SK-N-SH (cell line): ENCODE data around the gene ULBP1. TPM values are rescaled to one million over a fixed set of nuclear protein-coding genes. Genes with fewer than 3 reads are reported as not detected.

Source experiments
- CTCF ChIA-PET: fragments of 300-600, 350-600 bp; formaldehyde crosslinking; extraction: SDS; loops from one replicate; lab custom pipeline; 2021; lab: Yijun Ruan, JAX
- POLR2A ChIA-PET: fragments of 350-600 bp; sonication (Branson Sonifier 250); formaldehyde crosslinking; extraction: SDS; loops from one replicate; lab custom pipeline; 2020; ENCODE audit warnings: antibody characterized with exemption, inconsistent platforms; lab: Yijun Ruan, JAX
- DNase-seq: peaks from one replicate; pipeline ENCODE4 v3.0.0; 2012
- H2AFZ ChIP-seq: fragments of 200-600 bp; sonication (generic); 2 replicates; pipeline ENCODE4 v1.8.1; 2016; ENCODE audit warnings: antibody characterized with exemption, mild to moderate bottlenecking, low read depth
- H3F3A ChIP-seq: fragments of 200-600 bp; sonication (generic); replicated peaks from 2 replicates; pipeline ENCODE3; 2016; ENCODE audit warnings: antibody characterized with exemption, mild to moderate bottlenecking; ENCODE audit not compliant: insufficient read depth
- H3K27ac ChIP-seq, 2 experiments: fragments of 200-500 bp in 1 of 2; fragments of 200-600 bp in 1 of 2; sonication (Bioruptor generic) in 1 of 2; sonication (generic), shearing (Covaris generic) in 1 of 2; 2 replicates each; pipeline versions ENCODE4 v1.5.1 to v1.6.1; 2014 to 2016; ENCODE audit warnings: low read depth in 2 of 2, inconsistent platforms in 1 of 2, low read length in 1 of 2, mild to moderate bottlenecking in 1 of 2, mixed read lengths in 1 of 2
- H3K27me3 ChIP-seq: fragments of 200-600 bp; sonication (generic), shearing (Covaris generic); 2 replicates; pipeline ENCODE4 v1.6.1; 2016; ENCODE audit warnings: mixed run types; ENCODE audit not compliant: insufficient read depth
- H3K36me3 ChIP-seq, 2 experiments: fragments of 200-500 bp in 1 of 2; fragments of 200-600 bp in 1 of 2; sonication (Bioruptor generic) in 1 of 2; sonication (generic) in 1 of 2; replicated peaks in 1 of 2; 2 replicates each; pipeline versions ENCODE3 to v1.5.1; 2014 to 2016; ENCODE audit warnings: low read length in 1 of 2, mild to moderate bottlenecking in 1 of 2; ENCODE audit not compliant: insufficient read depth in 2 of 2, control insufficient read depth in 1 of 2
- H3K4me1 ChIP-seq, 2 experiments: fragments of 200-500 bp in 1 of 2; fragments of 200-600 bp in 1 of 2; sonication (Bioruptor generic) in 1 of 2; sonication (generic), shearing (Covaris generic) in 1 of 2; 2 replicates each; pipeline versions ENCODE4 v1.5.1 to v1.6.1; 2014 to 2016; ENCODE audit warnings: low read depth in 1 of 2, low read length in 1 of 2, mixed run types in 1 of 2; ENCODE audit not compliant: insufficient read depth in 2 of 2, control insufficient read depth in 1 of 2
- H3K4me2 ChIP-seq: fragments of 200-600 bp; sonication (generic), shearing (Covaris generic); 2 replicates; pipeline ENCODE4 v1.6.1; 2017; ENCODE audit warnings: mixed run types
- H3K4me3 ChIP-seq, 2 experiments: fragments of 200-500 bp in 1 of 2; fragments of 200-600 bp in 1 of 2; sonication (Bioruptor generic) in 1 of 2; sonication (generic), shearing (Covaris generic) in 1 of 2; 2 replicates each; pipeline versions ENCODE4 v1.5.1 to v1.8.1; 2014 to 2016; ENCODE audit warnings: low read depth in 2 of 2, inconsistent platforms in 1 of 2, low read length in 1 of 2, mild to moderate bottlenecking in 1 of 2, mixed read lengths in 1 of 2, moderate library complexity in 1 of 2
- H3K79me2 ChIP-seq: fragments of 200-600 bp; sonication (generic); 2 replicates; pipeline ENCODE4 v1.8.1; 2017; ENCODE audit warnings: mild to moderate bottlenecking; ENCODE audit not compliant: insufficient read depth
- H3K9ac ChIP-seq: fragments of 200-600 bp; sonication (generic); 2 replicates; pipeline ENCODE4 v1.6.1; 2017; ENCODE audit warnings: mixed run types
- H3K9me2 ChIP-seq: fragments of 200-600 bp; sonication (generic); 2 replicates; pipeline ENCODE4 v1.6.1; 2017; ENCODE audit warnings: mixed run types
- H3K9me3 ChIP-seq: fragments of 200-600 bp; sonication (generic); 2 replicates; pipeline ENCODE4 v1.6.1; 2017; ENCODE audit warnings: mixed run types, mild to moderate bottlenecking, moderate library complexity
- H4K20me1 ChIP-seq: fragments of 200-600 bp; sonication (generic); 2 replicates; pipeline ENCODE4 v1.6.1; 2017; ENCODE audit warnings: mild to moderate bottlenecking, mixed run types; ENCODE audit not compliant: insufficient read depth
- EP300 ChIP-seq, 2 experiments: IDR thresholded peaks; 2 replicates each; pipeline versions ENCODE4 v1.4.0 to v1.6.1; 2012; ENCODE audit warnings: borderline replicate concordance in 1 of 2, low read depth in 1 of 2, low read length in 1 of 2
- JUND ChIP-seq: IDR thresholded peaks from 2 replicates; pipeline ENCODE4 v1.4.0; 2012
- MEF2A ChIP-seq: IDR thresholded peaks from 2 replicates; pipeline ENCODE4 v1.4.0; 2012; ENCODE audit warnings: low read depth, borderline replicate concordance
- MXI1 ChIP-seq: IDR thresholded peaks from 2 replicates; pipeline ENCODE4 v1.6.1; 2012; ENCODE audit warnings: mild to moderate bottlenecking, low read depth, low read length, improper control_type of control experiment
- POLR2AphosphoS5 ChIP-seq: IDR thresholded peaks from 2 replicates; pipeline ENCODE4 v1.6.1; 2012; ENCODE audit warnings: low read depth, low read length
- REST ChIP-seq: IDR thresholded peaks from 2 replicates; pipeline ENCODE4 v1.6.1; 2012; ENCODE audit warnings: mild to moderate bottlenecking, low read depth, low read length, moderate library complexity
- SMC3 ChIP-seq: IDR thresholded peaks from 2 replicates; pipeline ENCODE4 v1.6.1; 2012; ENCODE audit warnings: low read depth, low read length, improper control_type of control experiment
- USF1 ChIP-seq: IDR thresholded peaks from 2 replicates; pipeline ENCODE4 v1.4.0; 2012; ENCODE audit warnings: low read depth, borderline replicate concordance
- USF2 ChIP-seq: fragments of 150-350 bp; IDR thresholded peaks from 2 replicates; pipeline ENCODE4 v1.6.1; 2017; ENCODE audit warnings: antibody characterized with exemption, low read length, low read depth, borderline replicate concordance
- WGBS: methylation state at CpG from one replicate; pipeline ENCODE4 v1.1.6; 2017; ENCODE audit warnings: low lambda C conversion rate; 5-methylcytosine and 5-hydroxymethylcytosine counted together
- polyA plus RNA-seq, 3 experiments: library from polyadenylated mRNA; depleted of rRNA; stranded (reverse); fragments of >200 nt; gene quantifications; 2 replicates each; pipeline ENCODE4 v1.2.3, GENCODE V29; 2012

ULBP1 gene
- polyA plus RNA-seq, 1 of the 3 experiments (the other 2 are of a cell fraction), result 0.02 TPM

GRCh38 chr6:149931501-149931900 lies 32.2 kb upstream of the ULBP1 start (continued):
- no peak for TF ChIP-seq REST
- no peak for TF ChIP-seq EP300 (IDR thresholded peaks at IDR 0.05; ENCODE audit: borderline replicate concordance in 1 of 2, low read depth in 1 of 2, low read length in 1 of 2)
- TF ChIP-seq SMC3, result no peak

- Histone ChIP-seq H3K4me2 (no peak overlapping the region), H2AFZ (no peak overlapping the region), H3K9ac (no peak overlapping the region), H3K79me2 (no peaks in the 10 kb centered on the region), H3K36me3 (no peaks in the 10 kb centered on the region), H4K20me1 (no peaks in the 10 kb centered on the region), H3K9me2 (no peaks in the 10 kb centered on the region), H3F3A (peaks cover 7% of the 10 kb centered on the region), H3K4me3 (no peak overlapping the region), H3K4me1 (no peaks in the 10 kb centered on the region), H3K9me3 (no peaks in the 10 kb centered on the region), H3K27me3 (peaks cover 25% of the 10 kb centered on the region), H3K27ac (no peak overlapping the region)
- ChIA-PET POLR2A (no interaction called here), CTCF (no interaction called here)
- no peak for DNase-seq
- TF ChIP-seq USF2, result no peak
- TF ChIP-seq REST, result no peak
- no peak for TF ChIP-seq MEF2A
- TF ChIP-seq USF1, result no peak
- TF ChIP-seq JUND, result no peak
- TF ChIP-seq POLR2AphosphoS5, result no peak
- no peak for TF ChIP-seq MXI1
- WGBS, result 18% methylated on average over 5 of the region's 5 CpGs
Observed at GRCh38 chr6:149933036-149933435, 30.7 kb upstream of the ULBP1 start.
